GM23338 (cell line): ENCODE results near the gene NCF2.

Experiments
- CREB1 ChIP-seq: fragments of 250-450 bp; sonication (Bioruptor Pico); IDR thresholded peaks from 2 replicates; pipeline ENCODE4 v1.5.0; 2020; ENCODE audit warnings: low read depth, mild to moderate bottlenecking, moderate library complexity
- EZH2 ChIP-seq: fragments of 200-600 bp; sonication (generic); IDR thresholded peaks from one replicate; pipeline ENCODE4 v1.8.0; 2017; ENCODE audit warnings: antibody characterized with exemption, mild to moderate bottlenecking, low read depth; ENCODE audit not compliant: unreplicated experiment
- EZH2phosphoT487 ChIP-seq: fragments of 200-600 bp; sonication (generic); IDR thresholded peaks from one replicate; pipeline ENCODE4 v1.8.1; 2018; ENCODE audit warnings: antibody characterized with exemption; ENCODE audit not compliant: unreplicated experiment
- POLR2AphosphoS5 ChIP-seq: IDR thresholded peaks from 2 replicates; pipeline ENCODE4 v1.6.1; 2016; ENCODE audit warnings: antibody characterized with exemption, low read depth
- TF ChIP-seq, protein P1 (sequence below), 2 experiments: fragments of 200-600 bp in 1 of 2; sonication (generic) in 1 of 2; conservative IDR thresholded peaks; 2 replicates each; pipeline versions ENCODE4 v1.5.1 to v1.6.1; 2016 to 2017; ENCODE audit warnings: antibody characterized with exemption in 2 of 2, low read depth in 2 of 2, mild to moderate bottlenecking in 2 of 2, moderate library complexity in 1 of 2
- TF ChIP-seq, protein P2 (sequence below): IDR thresholded peaks from 2 replicates; pipeline ENCODE4 v1.6.1; 2016; ENCODE audit warnings: antibody characterized with exemption
- TF ChIP-seq, protein P3 (sequence below): IDR thresholded peaks from one replicate; pipeline ENCODE4 v1.6.1; 2018; ENCODE audit warnings: antibody characterized with exemption; ENCODE audit not compliant: unreplicated experiment

DNA sequence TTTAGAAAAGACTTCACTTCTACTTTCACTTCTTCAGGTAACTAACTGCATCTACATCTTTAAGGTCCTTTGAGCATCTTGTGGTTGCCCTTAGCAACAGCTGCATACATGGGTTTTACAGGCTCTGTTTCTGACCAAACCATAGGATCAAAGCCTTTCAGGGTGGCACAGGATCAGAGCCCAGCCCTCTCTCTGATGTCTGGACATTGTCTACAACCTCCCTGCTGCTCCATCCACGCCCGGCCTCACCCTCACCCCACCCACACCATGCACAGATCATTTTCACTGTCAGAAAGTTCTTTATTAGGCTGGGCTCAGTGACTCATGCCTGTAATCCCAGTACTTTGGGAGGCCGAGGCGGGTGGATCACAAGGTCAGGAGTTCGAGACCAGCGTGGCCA, 5.2 kb downstream of the NCF2 start:
- TF ChIP-seq, protein P1, sequence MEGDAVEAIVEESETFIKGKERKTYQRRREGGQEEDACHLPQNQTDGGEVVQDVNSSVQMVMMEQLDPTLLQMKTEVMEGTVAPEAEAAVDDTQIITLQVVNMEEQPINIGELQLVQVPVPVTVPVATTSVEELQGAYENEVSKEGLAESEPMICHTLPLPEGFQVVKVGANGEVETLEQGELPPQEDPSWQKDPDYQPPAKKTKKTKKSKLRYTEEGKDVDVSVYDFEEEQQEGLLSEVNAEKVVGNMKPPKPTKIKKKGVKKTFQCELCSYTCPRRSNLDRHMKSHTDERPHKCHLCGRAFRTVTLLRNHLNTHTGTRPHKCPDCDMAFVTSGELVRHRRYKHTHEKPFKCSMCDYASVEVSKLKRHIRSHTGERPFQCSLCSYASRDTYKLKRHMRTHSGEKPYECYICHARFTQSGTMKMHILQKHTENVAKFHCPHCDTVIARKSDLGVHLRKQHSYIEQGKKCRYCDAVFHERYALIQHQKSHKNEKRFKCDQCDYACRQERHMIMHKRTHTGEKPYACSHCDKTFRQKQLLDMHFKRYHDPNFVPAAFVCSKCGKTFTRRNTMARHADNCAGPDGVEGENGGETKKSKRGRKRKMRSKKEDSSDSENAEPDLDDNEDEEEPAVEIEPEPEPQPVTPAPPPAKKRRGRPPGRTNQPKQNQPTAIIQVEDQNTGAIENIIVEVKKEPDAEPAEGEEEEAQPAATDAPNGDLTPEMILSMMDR (conservative IDR thresholded peaks at IDR 0.05; ENCODE audit: low read depth in 2 of 2): no peak
- TF ChIP-seq EZH2 (no peak), CREB1 (CRISPR knock-in tag) (no peak), POLR2AphosphoS5 (no peak), EZH2phosphoT487 (no peak)
- TF ChIP-seq, protein P2, sequence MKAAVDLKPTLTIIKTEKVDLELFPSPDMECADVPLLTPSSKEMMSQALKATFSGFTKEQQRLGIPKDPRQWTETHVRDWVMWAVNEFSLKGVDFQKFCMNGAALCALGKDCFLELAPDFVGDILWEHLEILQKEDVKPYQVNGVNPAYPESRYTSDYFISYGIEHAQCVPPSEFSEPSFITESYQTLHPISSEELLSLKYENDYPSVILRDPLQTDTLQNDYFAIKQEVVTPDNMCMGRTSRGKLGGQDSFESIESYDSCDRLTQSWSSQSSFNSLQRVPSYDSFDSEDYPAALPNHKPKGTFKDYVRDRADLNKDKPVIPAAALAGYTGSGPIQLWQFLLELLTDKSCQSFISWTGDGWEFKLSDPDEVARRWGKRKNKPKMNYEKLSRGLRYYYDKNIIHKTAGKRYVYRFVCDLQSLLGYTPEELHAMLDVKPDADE: no peak
- TF ChIP-seq, protein P3, sequence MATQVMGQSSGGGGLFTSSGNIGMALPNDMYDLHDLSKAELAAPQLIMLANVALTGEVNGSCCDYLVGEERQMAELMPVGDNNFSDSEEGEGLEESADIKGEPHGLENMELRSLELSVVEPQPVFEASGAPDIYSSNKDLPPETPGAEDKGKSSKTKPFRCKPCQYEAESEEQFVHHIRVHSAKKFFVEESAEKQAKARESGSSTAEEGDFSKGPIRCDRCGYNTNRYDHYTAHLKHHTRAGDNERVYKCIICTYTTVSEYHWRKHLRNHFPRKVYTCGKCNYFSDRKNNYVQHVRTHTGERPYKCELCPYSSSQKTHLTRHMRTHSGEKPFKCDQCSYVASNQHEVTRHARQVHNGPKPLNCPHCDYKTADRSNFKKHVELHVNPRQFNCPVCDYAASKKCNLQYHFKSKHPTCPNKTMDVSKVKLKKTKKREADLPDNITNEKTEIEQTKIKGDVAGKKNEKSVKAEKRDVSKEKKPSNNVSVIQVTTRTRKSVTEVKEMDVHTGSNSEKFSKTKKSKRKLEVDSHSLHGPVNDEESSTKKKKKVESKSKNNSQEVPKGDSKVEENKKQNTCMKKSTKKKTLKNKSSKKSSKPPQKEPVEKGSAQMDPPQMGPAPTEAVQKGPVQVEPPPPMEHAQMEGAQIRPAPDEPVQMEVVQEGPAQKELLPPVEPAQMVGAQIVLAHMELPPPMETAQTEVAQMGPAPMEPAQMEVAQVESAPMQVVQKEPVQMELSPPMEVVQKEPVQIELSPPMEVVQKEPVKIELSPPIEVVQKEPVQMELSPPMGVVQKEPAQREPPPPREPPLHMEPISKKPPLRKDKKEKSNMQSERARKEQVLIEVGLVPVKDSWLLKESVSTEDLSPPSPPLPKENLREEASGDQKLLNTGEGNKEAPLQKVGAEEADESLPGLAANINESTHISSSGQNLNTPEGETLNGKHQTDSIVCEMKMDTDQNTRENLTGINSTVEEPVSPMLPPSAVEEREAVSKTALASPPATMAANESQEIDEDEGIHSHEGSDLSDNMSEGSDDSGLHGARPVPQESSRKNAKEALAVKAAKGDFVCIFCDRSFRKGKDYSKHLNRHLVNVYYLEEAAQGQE: no peak
